Progenitor cell of endocrine pancreas (in vitro differentiated cells): ENCODE measurements around the gene EIF2B5. TPM values are rescaled to one million over a fixed set of nuclear protein-coding genes. Genes with fewer than 3 reads are reported as not detected.

Source experiments
- DNase-seq: peaks from one replicate; pipeline ENCODE4 v3.0.0; 2021; ENCODE audit warnings: low spot score; ENCODE audit not compliant: unreplicated experiment
- H3K27ac Mint-ChIP-seq: 2 replicates; pipeline ENCODE4 v1.8.0; 2021; ENCODE audit warnings: mild to moderate bottlenecking, moderate library complexity, mixed read lengths
- H3K27me3 Mint-ChIP-seq: 2 replicates; pipeline ENCODE4 v1.8.0; 2021; ENCODE audit warnings: mixed read lengths
- H3K36me3 Mint-ChIP-seq: 2 replicates; pipeline ENCODE4 v1.8.0; 2022; ENCODE audit warnings: mixed read lengths; ENCODE audit not compliant: insufficient read depth
- H3K4me1 Mint-ChIP-seq: 2 replicates; pipeline ENCODE4 v1.8.0; 2021; ENCODE audit warnings: low read depth, mixed read lengths
- H3K4me3 Mint-ChIP-seq: 2 replicates; pipeline ENCODE4 v1.8.0; 2021; ENCODE audit warnings: low read depth, mild to moderate bottlenecking, moderate library complexity, mixed read lengths
- H3K9me3 Mint-ChIP-seq: 2 replicates; pipeline ENCODE4 v1.8.0; 2021; ENCODE audit warnings: low read depth, mixed read lengths
- total RNA-seq: library from RNA; stranded (reverse); gene quantifications from 2 replicates; pipeline ENCODE4 v1.2.1, GENCODE V29; 2021
- TF ChIP-seq, protein P1 (sequence below): fragments of 200-600 bp; sonication (generic); IDR thresholded peaks from one replicate; pipeline ENCODE4 v1.5.0; 2021; ENCODE audit warnings: antibody characterized with exemption, mild to moderate bottlenecking; ENCODE audit not compliant: unreplicated experiment

EIF2B5 gene
- total RNA-seq, 1 donor from 2014 or later = 45.4 TPM

DNA sequence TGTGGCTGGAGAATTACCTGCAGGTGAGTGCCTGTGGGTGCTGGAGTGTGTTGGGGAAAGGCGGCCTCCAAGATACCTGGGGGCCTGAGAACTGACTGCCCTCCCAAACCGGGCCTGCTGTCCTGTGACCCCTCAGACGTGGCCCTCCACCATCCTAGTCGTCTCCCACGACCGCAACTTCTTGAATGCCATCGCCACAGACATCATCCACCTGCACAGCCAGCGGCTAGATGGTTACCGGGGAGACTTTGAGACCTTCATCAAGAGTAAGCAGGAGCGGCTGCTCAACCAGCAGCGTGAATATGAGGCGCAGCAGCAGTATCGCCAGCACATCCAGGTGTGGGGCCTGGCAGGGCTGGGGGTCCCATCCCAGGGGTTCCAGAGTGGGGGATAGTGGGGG, 54.3 kb downstream of the EIF2B5 start:
- Mint-ChIP-seq H3K9me3 (no peaks in the 10 kb centered on the region), H3K36me3 (peaks cover 12% of the 10 kb centered on the region), H3K4me3 (no peak overlapping the region), H3K4me1 (peaks cover 19% of the 10 kb centered on the region), H3K27ac (no peak overlapping the region), H3K27me3 (no peaks in the 10 kb centered on the region)
- TF ChIP-seq, protein P1, sequence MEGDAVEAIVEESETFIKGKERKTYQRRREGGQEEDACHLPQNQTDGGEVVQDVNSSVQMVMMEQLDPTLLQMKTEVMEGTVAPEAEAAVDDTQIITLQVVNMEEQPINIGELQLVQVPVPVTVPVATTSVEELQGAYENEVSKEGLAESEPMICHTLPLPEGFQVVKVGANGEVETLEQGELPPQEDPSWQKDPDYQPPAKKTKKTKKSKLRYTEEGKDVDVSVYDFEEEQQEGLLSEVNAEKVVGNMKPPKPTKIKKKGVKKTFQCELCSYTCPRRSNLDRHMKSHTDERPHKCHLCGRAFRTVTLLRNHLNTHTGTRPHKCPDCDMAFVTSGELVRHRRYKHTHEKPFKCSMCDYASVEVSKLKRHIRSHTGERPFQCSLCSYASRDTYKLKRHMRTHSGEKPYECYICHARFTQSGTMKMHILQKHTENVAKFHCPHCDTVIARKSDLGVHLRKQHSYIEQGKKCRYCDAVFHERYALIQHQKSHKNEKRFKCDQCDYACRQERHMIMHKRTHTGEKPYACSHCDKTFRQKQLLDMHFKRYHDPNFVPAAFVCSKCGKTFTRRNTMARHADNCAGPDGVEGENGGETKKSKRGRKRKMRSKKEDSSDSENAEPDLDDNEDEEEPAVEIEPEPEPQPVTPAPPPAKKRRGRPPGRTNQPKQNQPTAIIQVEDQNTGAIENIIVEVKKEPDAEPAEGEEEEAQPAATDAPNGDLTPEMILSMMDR = no peak
- no peak for DNase-seq

DNA sequence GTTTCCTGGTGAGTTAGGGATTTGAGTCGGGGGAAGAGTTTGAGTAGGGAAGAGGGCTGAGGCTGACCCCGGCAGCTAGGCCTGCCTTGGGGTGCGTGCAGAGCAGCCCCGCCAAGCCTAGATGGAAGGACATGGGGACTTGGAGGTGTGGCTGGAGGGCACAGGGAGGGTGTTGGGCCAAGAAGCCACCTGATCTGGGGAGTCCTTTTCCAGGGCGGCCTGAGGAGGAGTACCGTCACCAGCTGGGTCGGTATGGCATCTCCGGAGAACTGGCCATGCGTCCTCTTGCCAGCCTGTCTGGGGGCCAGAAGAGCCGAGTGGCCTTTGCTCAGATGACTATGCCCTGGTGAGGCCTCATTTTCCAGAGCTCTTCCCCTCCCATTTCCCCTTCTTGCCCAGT, 57.7 kb downstream of the EIF2B5 start:
- H3K27ac Mint-ChIP-seq = no peak overlapping the region
- no peak overlapping the region for H3K4me3 Mint-ChIP-seq
- H3K27me3 Mint-ChIP-seq = no peaks in the 10 kb centered on the region
- no peaks in the 10 kb centered on the region for H3K9me3 Mint-ChIP-seq
- H3K4me1 Mint-ChIP-seq = no peaks in the 10 kb centered on the region
- DNase-seq = no peak
- peaks cover 11% of the 10 kb centered on the region for H3K36me3 Mint-ChIP-seq
- TF ChIP-seq, protein P1 = no peak

DNA sequence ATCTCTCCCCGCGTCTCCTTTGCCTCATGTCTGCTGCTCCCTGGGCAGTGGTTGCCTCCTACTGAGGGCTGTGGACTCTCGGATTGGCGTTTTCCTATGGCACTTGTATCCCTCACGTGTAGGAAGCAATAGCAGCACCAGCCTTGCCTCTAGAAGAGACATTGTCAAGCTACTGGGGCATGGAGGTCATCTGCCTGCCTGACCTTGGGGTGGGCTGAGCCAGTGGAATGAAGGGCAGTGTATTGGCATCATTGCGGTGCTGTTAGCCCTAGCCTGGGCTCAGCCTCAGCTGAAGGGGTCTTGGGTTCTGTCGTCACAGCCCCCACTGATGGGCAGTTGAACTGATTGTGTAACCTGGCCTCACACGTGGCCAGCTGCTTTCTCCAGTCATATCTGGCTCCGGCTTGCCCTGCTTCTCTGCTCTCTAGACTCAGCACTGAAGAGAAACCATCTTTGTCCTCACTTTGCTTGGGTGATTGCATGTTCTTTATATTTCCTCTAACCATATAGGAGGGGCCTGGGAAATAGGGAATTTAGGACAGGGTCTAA, 58.9 kb downstream of the EIF2B5 start:
- no peak overlapping the region for H3K4me3 Mint-ChIP-seq
- no peak overlapping the region for H3K27ac Mint-ChIP-seq
- H3K4me1 Mint-ChIP-seq = no peaks in the 10 kb centered on the region
- no peak for DNase-seq
- no peaks in the 10 kb centered on the region for H3K9me3 Mint-ChIP-seq
- no peaks in the 10 kb centered on the region for H3K27me3 Mint-ChIP-seq
- peaks cover 11% of the 10 kb centered on the region for H3K36me3 Mint-ChIP-seq
- TF ChIP-seq, protein P1 = no peak

Other genes with a start within 250 kb of the EIF2B5 start
- gene ABCC5, start 117.5 kb upstream of the EIF2B5 start, total RNA-seq = 109 and 111 TPM in 2 replicates
- not detected in 2 replicates for gene HTR3D, start 103.6 kb upstream of the EIF2B5 start, total RNA-seq
- gene HTR3C, start 82.3 kb upstream of the EIF2B5 start, total RNA-seq = not detected in 2 replicates
- gene HTR3E, start 38.3 kb upstream of the EIF2B5 start, total RNA-seq = not detected in 2 replicates
- gene DVL3, start 20.0 kb downstream of the EIF2B5 start, total RNA-seq = 112 and 118 TPM in 2 replicates
- gene AP2M1, start 39.5 kb downstream of the EIF2B5 start, total RNA-seq = 213 and 223 TPM in 2 replicates
- 60.8 and 65.9 TPM in 2 replicates for gene ABCF3, start 50.8 kb downstream of the EIF2B5 start, total RNA-seq
- 67.9 and 71.5 TPM in 2 replicates for gene VWA5B2, start 94.2 kb downstream of the EIF2B5 start, total RNA-seq
- gene ALG3, start 113.6 kb downstream of the EIF2B5 start, total RNA-seq = 34.5 and 35.3 TPM in 2 replicates
- gene EEF1AKMT4, start 114.3 kb downstream of the EIF2B5 start, total RNA-seq = 3.9 and 4.5 TPM in 2 replicates
- 1.3 and 1.4 TPM in 2 replicates for gene CAMK2N2, start 126.2 kb downstream of the EIF2B5 start, total RNA-seq
- gene ECE2, start 140.7 kb downstream of the EIF2B5 start, total RNA-seq = not detected in 2 replicates
- gene PSMD2, start 163.9 kb downstream of the EIF2B5 start, total RNA-seq = 259 and 269 TPM in 2 replicates
- gene EIF4G1, start 179.2 kb downstream of the EIF2B5 start, total RNA-seq = 333 and 341 TPM in 2 replicates
- gene FAM131A, start 202.2 kb downstream of the EIF2B5 start, total RNA-seq = 15.4 and 17.3 TPM in 2 replicates
- gene CLCN2, start 226.2 kb downstream of the EIF2B5 start, total RNA-seq = 21.9 and 22.4 TPM in 2 replicates
- gene POLR2H, start 226.4 kb downstream of the EIF2B5 start, total RNA-seq = 89.3 and 90.5 TPM in 2 replicates
- gene THPO, start 242.8 kb downstream of the EIF2B5 start, total RNA-seq = 6.2 and 7.1 TPM in 2 replicates
- 10.2 and 13.0 TPM in 2 replicates for gene CHRD, start 244.7 kb downstream of the EIF2B5 start, total RNA-seq